Loucy (cell line): Measurements from ENCODE around the gene ARMC9.

Experiments
- CTCF ChIP-seq: fragments of 200-600 bp; sonication (generic); conservative IDR thresholded peaks from 2 replicates; pipeline ENCODE4 v1.5.1; 2014; ENCODE audit warnings: mild to moderate bottlenecking, antibody characterized with exemption, low read length
- EZH2phosphoT487 ChIP-seq: fragments of 200-600 bp; IDR thresholded peaks from 2 replicates; pipeline ENCODE4 v1.6.1; 2018; ENCODE audit warnings: antibody characterized with exemption, mild to moderate bottlenecking, moderate library complexity, borderline replicate concordance

GRCh38 chr2:231241755-231242507, 43.5 kb downstream of the ARMC9 start:
- TF ChIP-seq CTCF (no peak), EZH2phosphoT487 (no peak)
